Activated T-helper 1 cell treated with anti-CD3 and anti-CD28 coated beads, Interleukin-12 subunit alpha, Interleukin-12 subunit beta, Interleukin-2, Interleukin-4 antibody, amounts not matched to agents 30 ng/mL and 10 ng/mL and 1 ng/mL, durations not matched to agents 14 hours and 24 hours and 36 hours (primary cell): ENCODE results near the gene TMEM52. TPM values are rescaled to one million over a fixed set of nuclear protein-coding genes. Genes with fewer than 3 reads are reported as not detected.

ENCODE experiments used
- DNase-seq: peaks from one replicate; pipeline ENCODE4 v3.0.0; 2021; ENCODE audit warnings: low spot score
- H3K27ac Mint-ChIP-seq: one replicate; pipeline ENCODE4 v1.8.0; 2021; ENCODE audit warnings: mild to moderate bottlenecking, mixed read lengths
- H3K27me3 Mint-ChIP-seq: one replicate; pipeline ENCODE4 v1.8.0; 2022; ENCODE audit warnings: mild to moderate bottlenecking, moderate library complexity, mixed read lengths; ENCODE audit not compliant: insufficient read depth
- H3K36me3 Mint-ChIP-seq: one replicate; pipeline ENCODE4 v1.8.0; 2021; ENCODE audit warnings: low read depth, mixed read lengths
- H3K4me1 Mint-ChIP-seq: one replicate; pipeline ENCODE4 v1.8.0; 2021; ENCODE audit warnings: low read depth, mixed read lengths
- H3K4me3 Mint-ChIP-seq: one replicate; pipeline ENCODE4 v1.8.0; 2021; ENCODE audit warnings: mild to moderate bottlenecking, moderate library complexity, mixed read lengths
- H3K9me3 Mint-ChIP-seq: one replicate; pipeline ENCODE4 v1.8.0; 2021; ENCODE audit warnings: mixed read lengths
- intact Hi-C: fragments of 100-400 bp; cut with micrococcal nuclease; formaldehyde crosslinking; loops from one replicate; pipeline ENCODE4 v1.15.1; 2024
- total RNA-seq: library from RNA; stranded (reverse); gene quantifications from 2 replicates; pipeline ENCODE4 v1.2.3, GENCODE V29; 2022

TMEM52 gene
- total RNA-seq, 1 donor from 2014 or later, result 0.99 TPM

- no peak overlapping the region for H3K4me3 Mint-ChIP-seq
- no peaks in the 10 kb centered on the region for H3K36me3 Mint-ChIP-seq
- DNase-seq, result no peak
- intact Hi-C loops, result no loop called here
- peaks cover 7% of the 10 kb centered on the region for H3K27me3 Mint-ChIP-seq
- no peaks in the 10 kb centered on the region for H3K4me1 Mint-ChIP-seq
- no peak overlapping the region for H3K27ac Mint-ChIP-seq
- no peaks in the 10 kb centered on the region for H3K9me3 Mint-ChIP-seq
Measured at GRCh38 chr1:1956586-1957532, 37.8 kb upstream of the TMEM52 start.

GRCh38 chr1:1956101-1956500, 37.0 kb upstream of the TMEM52 start:
- no peaks in the 10 kb centered on the region for H3K4me1 Mint-ChIP-seq
- H3K9me3 Mint-ChIP-seq, result peaks cover 7% of the 10 kb centered on the region
- no peak for DNase-seq
- no peaks in the 10 kb centered on the region for H3K36me3 Mint-ChIP-seq
- no peak overlapping the region for H3K4me3 Mint-ChIP-seq
- peaks cover 7% of the 10 kb centered on the region for H3K27me3 Mint-ChIP-seq
- no peak overlapping the region for H3K27ac Mint-ChIP-seq
- intact Hi-C loops, result no loop called here

- Mint-ChIP-seq H3K27me3 (peaks cover 4% of the 10 kb centered on the region), H3K27ac (no peak overlapping the region), H3K36me3 (no peaks in the 10 kb centered on the region), H3K4me3 (no peak overlapping the region), H3K4me1 (no peaks in the 10 kb centered on the region), H3K9me3 (peaks cover 12% of the 10 kb centered on the region)
- no peak for DNase-seq
- intact Hi-C loops, result no loop called here
Measured at GRCh38 chr1:1955621-1956094, 36.6 kb upstream of the TMEM52 start.

- H3K4me3 Mint-ChIP-seq, result no peak overlapping the region
- H3K27me3 Mint-ChIP-seq, result peaks cover 4% of the 10 kb centered on the region
- H3K4me1 Mint-ChIP-seq, result no peaks in the 10 kb centered on the region
- no peak for DNase-seq
- no peak overlapping the region for H3K27ac Mint-ChIP-seq
- intact Hi-C loops, result no loop called here
- H3K9me3 Mint-ChIP-seq, result peaks cover 13% of the 10 kb centered on the region
- no peaks in the 10 kb centered on the region for H3K36me3 Mint-ChIP-seq
Measured at GRCh38 chr1:1954831-1955441, 35.9 kb upstream of the TMEM52 start.

GRCh38 chr1:1954015-1954414, 34.9 kb upstream of the TMEM52 start:
- peaks cover 2% of the 10 kb centered on the region for H3K27me3 Mint-ChIP-seq
- H3K27ac Mint-ChIP-seq, result no peak overlapping the region
- no peaks in the 10 kb centered on the region for H3K36me3 Mint-ChIP-seq
- H3K4me3 Mint-ChIP-seq, result no peak overlapping the region
- H3K9me3 Mint-ChIP-seq, result peaks cover 13% of the 10 kb centered on the region
- intact Hi-C loops, result no loop called here
- DNase-seq, result no peak
- no peaks in the 10 kb centered on the region for H3K4me1 Mint-ChIP-seq

- Mint-ChIP-seq H3K9me3 (peaks cover 13% of the 10 kb centered on the region), H3K4me1 (no peaks in the 10 kb centered on the region)
- DNase-seq, result no peak
Measured at GRCh38 chr1:1950940-1951339, 31.9 kb upstream of the TMEM52 start.

GRCh38 chr1:1948783-1949182, 29.7 kb upstream of the TMEM52 start:
- Mint-ChIP-seq H3K27ac (no peak overlapping the region), H3K4me3 (no peak overlapping the region), H3K9me3 (peaks cover 13% of the 10 kb centered on the region), H3K4me1 (no peaks in the 10 kb centered on the region), H3K36me3 (no peaks in the 10 kb centered on the region), H3K27me3 (peaks cover 2% of the 10 kb centered on the region)
- DNase-seq, result no peak
- intact Hi-C loops, result no loop called here

More at GRCh38 chr1:1950940-1951339, 31.9 kb upstream of the TMEM52 start:
- Mint-ChIP-seq H3K27me3 (peaks cover 2% of the 10 kb centered on the region), H3K27ac (no peak overlapping the region), H3K36me3 (no peaks in the 10 kb centered on the region), H3K4me3 (no peak overlapping the region)
- intact Hi-C loops, result no loop called here

- intact Hi-C loops, result no loop called here
- H3K4me3 Mint-ChIP-seq, result no peak overlapping the region
- H3K27ac Mint-ChIP-seq, result no peak overlapping the region
- no peaks in the 10 kb centered on the region for H3K36me3 Mint-ChIP-seq
- no peaks in the 10 kb centered on the region for H3K4me1 Mint-ChIP-seq
- no peak for DNase-seq
- peaks cover 13% of the 10 kb centered on the region for H3K9me3 Mint-ChIP-seq
- H3K27me3 Mint-ChIP-seq, result peaks cover 2% of the 10 kb centered on the region
Measured at GRCh38 chr1:1947493-1947892, 28.4 kb upstream of the TMEM52 start.

- Mint-ChIP-seq H3K27ac (no peak overlapping the region), H3K4me1 (no peaks in the 10 kb centered on the region), H3K36me3 (no peaks in the 10 kb centered on the region), H3K4me3 (no peak overlapping the region), H3K9me3 (peaks cover 10% of the 10 kb centered on the region), H3K27me3 (no peaks in the 10 kb centered on the region)
- DNase-seq, result no peak
- intact Hi-C loops, result no loop called here
Measured at GRCh38 chr1:1946540-1946939, 27.5 kb upstream of the TMEM52 start.

- H3K36me3 Mint-ChIP-seq, result no peaks in the 10 kb centered on the region
- H3K4me3 Mint-ChIP-seq, result no peak overlapping the region
- intact Hi-C loops, result no loop called here
- no peaks in the 10 kb centered on the region for H3K27me3 Mint-ChIP-seq
- peaks cover 4% of the 10 kb centered on the region for H3K9me3 Mint-ChIP-seq
- H3K4me1 Mint-ChIP-seq, result no peaks in the 10 kb centered on the region
- DNase-seq, result no peak
- H3K27ac Mint-ChIP-seq, result no peak overlapping the region
Measured at GRCh38 chr1:1945782-1946393, 26.8 kb upstream of the TMEM52 start.

- Mint-ChIP-seq H3K4me1 (no peaks in the 10 kb centered on the region), H3K36me3 (no peaks in the 10 kb centered on the region), H3K27me3 (no peaks in the 10 kb centered on the region), H3K4me3 (no peak overlapping the region), H3K9me3 (no peaks in the 10 kb centered on the region), H3K27ac (no peak overlapping the region)
- intact Hi-C loops, result loop anchor here (5.0 kb wide), 1 partner anchor 103 kb away; no protein-coding TSS in a partner anchor
- DNase-seq, result peak; percentile 24
Measured at GRCh38 chr1:1943834-1944570, 24.9 kb upstream of the TMEM52 start.

- intact Hi-C loops, result loop anchor here (5.0 kb wide), 1 partner anchor 104 kb away; no protein-coding TSS in a partner anchor
- H3K4me3 Mint-ChIP-seq, result no peak overlapping the region
- H3K27ac Mint-ChIP-seq, result no peak overlapping the region
- H3K9me3 Mint-ChIP-seq, result no peaks in the 10 kb centered on the region
- H3K36me3 Mint-ChIP-seq, result no peaks in the 10 kb centered on the region
- H3K4me1 Mint-ChIP-seq, result no peaks in the 10 kb centered on the region
- no peak for DNase-seq
- H3K27me3 Mint-ChIP-seq, result no peaks in the 10 kb centered on the region
Measured at GRCh38 chr1:1942753-1943656, 23.9 kb upstream of the TMEM52 start.
